SW 1271 (cell line): Measurements from ENCODE around the gene TRPM3.
"Not testable (repeated sequence)": the region's sequence is repeated elsewhere in the genome, so short reads cannot be mapped to it uniquely, and the experiment has no call there.

ENCODE experiments used
- DNase-seq, 2 experiments: peaks; one replicate each; lab custom pipeline; 2025; lab: John Stamatoyannopoulos, UW

The TRPM3 gene

DNA sequence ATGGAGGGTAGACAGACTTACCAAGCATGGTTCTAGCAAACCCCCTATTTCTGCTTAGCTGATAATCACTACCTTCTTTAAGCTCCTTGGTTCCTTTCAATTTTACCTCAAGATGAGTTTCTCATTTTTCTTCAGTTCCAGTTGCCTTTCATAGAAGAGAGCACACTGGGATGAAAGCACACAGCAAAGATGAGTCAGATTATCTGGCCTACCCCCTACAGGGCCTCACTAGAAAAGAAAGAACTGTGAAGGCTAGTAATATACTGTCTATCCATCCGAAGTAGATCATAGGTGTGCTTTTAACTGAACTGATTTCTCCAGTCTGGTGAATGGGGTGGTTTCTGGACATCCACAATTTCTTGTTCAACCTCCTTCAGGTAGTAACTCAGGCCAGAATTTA is 122.5 kb downstream of the TRPM3 start:
- DNase-seq: no peak

DNA sequence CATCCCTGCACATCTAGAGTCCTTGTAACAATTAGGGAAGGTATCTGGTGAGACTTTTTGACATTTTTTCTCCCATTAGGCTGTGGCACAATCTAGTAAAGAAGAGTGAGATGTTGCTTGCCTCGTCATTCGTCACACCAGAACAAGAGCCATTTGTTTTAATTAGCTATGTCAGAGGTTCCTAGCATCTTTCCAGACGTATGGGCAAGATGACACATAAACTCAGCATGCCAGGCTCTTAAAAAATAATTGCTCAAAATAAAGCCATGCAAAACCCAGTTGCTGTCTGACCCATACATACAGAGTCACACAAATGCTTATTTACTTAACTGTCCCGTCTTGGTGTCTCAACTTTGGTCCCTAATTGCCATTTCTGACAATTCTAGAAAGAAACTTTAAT is 125.9 kb downstream of the TRPM3 start:
- no peak for DNase-seq

DNA sequence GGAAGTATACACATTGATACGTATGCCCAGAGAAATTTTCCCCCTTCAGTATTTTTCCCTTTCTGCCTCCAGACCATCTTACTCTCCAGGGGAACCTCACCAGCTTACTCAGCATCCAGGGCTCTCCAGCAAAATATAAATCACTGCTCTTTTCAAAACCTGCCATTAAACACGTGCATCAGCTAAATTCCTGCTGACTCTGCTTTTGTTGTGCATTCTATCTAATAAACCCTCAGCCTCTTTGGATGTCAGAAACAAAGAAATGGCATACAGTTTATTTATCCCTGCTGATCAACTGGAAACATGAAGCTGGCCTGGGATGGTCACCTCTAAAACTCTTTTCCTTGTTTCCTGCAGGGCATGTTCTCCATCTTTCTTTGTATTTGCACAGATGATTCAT is 126.8 kb downstream of the TRPM3 start:
- DNase-seq: no peak

DNA sequence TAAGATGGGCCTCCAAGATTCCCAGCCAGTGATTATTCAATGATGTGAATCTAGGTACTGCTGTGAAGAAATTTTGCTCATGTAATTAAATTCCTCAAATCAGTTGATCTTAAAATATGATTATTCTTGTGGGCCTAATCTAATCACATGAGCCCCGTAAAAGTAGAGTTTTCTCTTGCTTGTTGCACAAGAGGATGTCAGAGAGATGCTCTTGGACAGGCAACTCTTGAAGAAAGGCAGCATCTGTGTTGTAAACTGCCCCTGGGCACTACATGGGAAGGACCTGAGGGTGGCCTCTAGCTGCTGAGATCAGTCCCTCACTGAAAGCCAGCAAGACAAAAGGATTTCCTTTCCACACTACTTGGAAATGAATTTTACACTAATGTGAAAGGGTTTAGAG is 132.9 kb downstream of the TRPM3 start:
- no peak for DNase-seq

DNA sequence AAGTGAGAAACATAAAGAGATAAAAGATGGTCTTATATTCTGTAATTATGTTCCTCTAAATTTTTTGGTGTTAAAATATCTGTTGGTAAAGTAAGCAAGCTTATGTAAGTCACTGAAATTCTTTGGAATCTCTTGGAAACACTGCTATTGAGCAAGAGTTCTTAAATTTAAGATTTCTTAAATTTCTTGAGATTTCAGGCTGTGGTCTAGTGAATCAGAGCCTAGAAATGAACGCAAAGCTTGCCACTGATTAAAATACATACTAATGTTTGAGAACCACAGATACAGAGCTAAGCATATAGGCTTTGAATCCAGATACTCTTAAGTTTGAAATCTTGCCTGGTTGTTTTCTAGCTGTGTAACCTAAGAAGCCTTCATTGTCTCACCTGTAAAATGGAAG is 133.4 kb downstream of the TRPM3 start:
- DNase-seq: no peak

DNA sequence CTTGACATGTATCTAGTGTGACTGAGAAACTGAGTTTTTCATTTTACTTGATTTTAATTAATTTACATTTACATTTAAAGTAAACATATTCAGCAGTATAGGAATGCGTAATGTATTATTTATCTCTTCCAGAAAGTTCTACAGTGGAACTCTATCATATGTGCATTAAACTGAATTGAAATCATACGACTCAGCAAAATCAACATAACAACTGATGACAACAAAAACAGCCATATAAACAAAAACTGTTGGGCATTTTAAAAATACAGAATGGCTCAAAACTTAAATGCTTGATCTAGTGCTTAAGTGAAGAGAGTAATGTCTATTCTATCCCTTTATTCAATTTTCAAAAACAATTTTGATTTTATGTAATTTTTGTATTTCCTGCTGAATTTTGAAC is 134.4 kb downstream of the TRPM3 start:
- DNase-seq: no peak

DNA sequence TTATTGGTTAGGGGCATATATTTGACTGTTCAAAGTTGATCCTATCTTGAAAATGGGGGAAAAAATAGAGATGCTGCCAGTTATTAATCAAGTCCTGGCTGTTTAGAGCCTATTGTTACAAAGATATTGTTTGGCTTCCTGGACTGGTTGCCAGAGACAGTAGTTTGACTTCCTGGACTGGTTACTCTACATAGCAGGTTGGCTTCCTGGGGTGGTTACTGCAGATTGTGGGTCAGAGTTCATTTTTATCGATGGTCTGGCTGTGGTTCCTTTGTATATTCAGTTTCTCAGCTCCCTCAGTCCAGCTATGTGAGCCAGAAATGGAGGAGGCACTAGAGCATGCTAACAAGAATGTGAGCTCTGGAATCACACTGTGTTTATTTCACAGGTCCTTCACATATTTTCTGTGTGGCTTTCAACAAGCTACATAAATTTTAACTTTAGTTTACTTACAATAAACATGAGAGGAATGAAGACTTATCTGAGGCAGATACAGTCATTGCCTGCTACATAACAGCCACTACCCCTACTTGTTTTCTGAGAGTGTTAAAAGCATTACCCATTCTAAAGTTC is 137.6 kb downstream of the TRPM3 start:
- DNase-seq: no peak

DNA sequence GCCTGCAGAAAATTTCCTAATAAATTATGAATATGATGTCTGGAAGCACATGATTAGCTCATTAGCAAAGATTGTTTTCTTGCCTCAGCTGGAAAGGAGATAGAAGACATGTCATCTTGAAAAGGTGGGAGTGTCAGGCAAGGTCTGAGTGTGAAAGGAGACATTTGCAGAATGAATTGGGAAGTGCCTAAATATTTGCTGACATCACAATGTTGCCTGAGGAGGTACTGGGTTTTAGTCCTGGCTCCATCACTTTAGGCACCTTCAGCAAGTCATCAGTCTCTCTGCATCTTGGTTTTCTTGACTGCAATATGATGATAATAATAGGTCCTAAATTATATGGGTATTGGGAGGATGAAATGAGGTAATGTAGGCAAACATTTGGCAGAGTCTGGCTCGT is 140.1 kb downstream of the TRPM3 start:
- no peak for DNase-seq

DNA sequence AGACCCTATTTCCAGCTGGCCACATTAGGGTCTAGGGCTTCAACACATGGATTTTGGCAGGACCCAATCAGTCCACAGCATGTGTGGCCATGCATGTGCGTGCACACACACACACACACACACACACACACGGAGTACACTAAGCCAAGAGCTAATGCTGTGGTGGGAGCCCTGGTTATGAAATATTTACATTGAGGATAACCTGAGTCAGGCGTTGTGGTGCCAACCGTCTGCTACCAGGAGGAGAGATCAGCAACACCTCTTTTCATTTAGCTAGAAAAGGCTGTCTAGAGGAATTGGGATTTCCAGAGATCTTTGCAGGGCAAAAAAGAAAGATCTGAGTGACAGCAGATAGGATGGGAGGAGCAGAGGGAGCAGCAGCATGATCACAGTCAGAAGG is 141.5 kb downstream of the TRPM3 start:
- no peak for DNase-seq

DNA sequence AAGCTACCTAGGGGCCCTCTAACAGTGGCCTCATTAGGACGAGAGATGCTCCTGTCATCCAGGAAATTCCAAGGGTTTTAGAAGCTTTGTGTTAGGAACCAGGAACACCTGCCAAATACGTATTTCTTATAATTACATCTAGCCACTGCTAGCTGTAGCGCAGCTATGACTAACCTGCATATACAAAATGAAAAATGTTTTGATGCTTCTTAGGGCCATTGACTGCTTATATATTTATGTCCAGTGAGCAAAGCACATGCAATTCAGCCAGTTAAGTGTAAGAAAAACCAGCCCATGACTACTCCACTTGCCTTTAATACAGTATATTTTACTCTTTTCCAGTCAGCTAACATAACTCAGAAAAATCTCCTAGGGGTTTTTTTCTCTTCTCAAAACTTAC is 143.3 kb downstream of the TRPM3 start:
- DNase-seq: no peak

DNA sequence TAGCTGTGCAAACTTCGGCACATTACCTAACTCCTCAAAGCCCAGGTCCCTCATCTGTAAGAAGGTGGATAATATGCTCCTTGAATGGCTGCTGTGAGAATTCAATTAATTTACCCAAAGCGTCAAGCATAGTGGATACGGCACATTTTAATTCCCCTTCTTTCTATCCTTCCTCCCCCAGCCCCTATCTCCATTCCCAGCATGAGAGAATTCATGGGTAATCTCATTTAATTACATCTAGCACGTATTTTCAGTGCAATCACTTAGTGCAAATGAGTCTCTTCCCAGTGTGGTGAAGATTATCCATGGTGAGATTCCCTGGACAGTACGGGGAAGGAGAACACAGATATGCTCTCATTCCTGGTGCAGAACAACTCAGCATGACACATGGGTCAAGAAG is 145.6 kb downstream of the TRPM3 start:
- DNase-seq: no peak

DNA sequence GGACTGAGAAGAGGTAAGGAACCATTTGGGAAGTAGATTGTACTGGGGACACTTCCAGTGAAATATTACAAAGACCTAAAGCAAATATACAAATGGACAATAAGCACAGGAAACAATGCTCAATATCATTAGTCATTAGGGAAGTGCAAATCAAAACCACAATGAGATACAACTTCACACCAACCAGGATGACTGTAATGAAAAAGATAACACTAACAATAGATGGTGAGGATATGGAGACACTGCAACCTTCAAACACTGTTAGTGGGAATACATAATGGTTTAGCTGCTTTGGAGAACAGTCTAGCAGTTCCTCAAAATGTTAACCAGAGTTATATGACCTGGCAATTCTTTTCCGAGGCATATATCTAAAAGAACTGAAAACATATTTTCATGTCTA is 149.7 kb downstream of the TRPM3 start:
- no peak for DNase-seq

DNA sequence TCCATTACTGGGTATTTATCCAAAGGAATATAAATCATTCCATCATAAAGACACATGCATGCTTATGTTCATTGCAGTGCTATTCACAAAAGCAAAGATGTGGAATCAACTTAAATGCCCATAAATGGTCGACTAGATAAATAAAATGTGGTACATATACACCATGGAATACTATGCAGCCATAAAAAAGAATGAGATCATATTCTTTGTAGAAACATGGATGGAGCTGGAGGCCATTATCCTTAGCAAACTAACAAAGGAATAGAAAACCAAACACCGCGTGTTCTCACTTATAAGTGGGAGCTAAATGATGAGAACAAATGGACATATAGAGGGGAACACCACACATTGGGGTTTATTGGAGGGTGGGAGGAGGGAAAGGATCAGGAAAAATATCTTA is 155.0 kb downstream of the TRPM3 start:
- DNase-seq: not testable (repeated sequence)

DNA sequence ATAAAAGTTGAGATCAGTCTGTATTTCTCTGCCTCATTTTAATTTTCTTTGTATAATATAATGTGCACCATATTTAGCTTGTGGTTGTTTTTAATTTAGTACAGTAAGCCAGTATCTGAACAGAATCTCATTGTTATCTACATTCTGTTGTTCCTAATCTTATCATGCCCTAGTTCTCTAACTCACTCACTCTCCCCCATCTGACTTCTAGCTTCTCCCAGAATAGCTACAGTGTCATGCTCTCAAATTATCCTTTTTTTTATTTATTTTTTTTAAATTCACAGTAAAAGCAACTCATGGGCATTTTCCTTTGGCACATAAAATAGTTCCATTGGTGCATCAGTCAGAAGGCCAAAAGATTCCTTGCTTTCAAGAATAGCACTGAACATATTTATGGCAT is 156.6 kb downstream of the TRPM3 start:
- no peak for DNase-seq

DNA sequence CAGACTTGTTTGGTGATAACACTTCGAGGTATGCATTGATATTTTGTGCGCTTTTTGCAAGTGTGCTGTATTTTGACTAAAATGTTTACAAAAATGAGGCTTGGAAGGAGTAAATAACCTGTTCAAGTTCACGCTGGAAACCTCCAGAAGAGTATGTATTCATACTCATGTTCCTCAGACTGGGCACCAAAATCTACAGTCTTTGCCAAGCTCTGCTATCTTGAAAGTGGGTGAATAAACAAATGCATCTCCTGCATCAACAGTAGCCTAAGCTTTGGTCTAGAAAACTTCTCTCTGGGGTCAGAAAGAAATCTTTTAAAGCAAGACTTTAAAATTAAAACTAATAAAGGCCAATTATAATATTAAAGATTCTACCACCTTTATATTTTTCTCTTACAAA is 157.9 kb downstream of the TRPM3 start:
- no peak for DNase-seq

DNA sequence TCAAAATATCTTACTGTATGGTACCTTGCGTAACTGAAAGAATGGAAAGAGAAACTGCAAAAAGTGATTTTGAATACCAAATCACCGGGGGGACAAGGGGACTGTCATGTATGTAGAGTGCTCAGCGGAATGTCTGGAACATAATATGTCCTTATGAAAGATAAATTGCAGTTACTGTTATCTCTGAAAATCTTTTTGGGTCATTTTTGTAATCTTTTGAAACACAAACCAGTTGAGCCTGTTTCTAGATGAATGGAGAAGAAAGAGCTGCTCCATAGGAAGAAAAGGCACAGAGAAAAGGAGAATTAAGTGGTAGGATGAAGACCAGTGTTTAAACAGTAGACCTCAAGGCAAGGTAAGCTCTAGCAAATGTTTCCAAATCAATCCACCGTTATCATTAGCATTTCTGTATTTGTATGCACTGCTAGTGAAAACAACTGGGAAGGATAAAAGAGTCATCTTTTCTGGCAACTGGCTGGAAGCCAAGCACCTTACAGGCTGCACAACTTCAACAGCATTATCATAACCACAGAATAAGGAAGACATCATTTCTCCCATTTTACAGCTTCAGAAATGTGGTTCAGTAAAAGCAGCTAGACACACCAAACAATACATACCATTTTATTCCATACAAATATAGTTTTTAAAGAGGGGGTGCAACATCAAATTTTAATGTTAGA is 158.5 kb downstream of the TRPM3 start:
- no peak for DNase-seq

DNA sequence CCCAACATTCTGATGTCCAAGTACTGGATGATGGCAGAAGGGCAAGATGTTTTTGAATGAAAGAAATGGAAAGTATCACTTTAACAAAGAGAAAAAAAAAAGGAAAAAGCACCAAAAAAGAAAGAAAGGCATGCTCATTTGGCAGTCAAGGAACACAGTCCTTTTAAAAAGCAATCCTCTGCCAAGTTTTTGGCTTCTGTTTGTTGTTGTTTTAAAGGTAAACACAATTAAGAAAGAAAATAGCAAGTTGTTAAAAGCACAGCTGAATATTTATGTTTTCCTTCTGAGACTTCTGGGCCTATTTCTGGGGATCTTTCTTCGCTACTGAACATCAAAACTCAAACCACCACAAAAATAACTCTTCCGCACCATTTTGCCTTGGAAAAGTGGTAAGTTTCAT is 162.1 kb downstream of the TRPM3 start:
- no peak for DNase-seq

DNA sequence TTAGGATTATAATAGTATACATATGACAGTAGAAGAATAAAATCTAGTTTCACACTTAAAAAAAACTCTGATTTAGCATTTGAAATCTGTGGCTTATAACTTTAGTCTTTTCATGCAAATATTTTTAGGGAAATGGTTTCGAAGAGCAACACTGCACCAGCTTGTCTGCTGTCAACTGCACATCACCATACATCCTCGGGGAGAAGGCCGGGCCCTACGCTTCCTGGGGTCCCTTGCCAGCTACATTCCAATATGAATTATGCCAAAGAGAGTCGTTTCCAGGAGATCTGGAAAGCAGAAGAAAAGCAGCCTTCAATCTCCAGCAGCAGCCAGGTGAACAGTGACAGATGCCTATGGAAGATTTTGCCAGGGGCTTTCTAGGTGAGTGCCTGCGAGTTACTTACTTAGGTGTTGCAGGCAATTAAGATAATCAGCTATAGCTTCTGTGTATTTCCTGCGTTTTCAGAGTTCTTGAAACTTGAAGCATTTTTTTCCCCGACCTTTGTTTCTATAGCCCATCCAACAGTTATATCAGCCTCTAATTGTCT is 166.8 kb downstream of the TRPM3 start:
- peak in 1 of 2 experiments; percentile 48 for DNase-seq

DNA sequence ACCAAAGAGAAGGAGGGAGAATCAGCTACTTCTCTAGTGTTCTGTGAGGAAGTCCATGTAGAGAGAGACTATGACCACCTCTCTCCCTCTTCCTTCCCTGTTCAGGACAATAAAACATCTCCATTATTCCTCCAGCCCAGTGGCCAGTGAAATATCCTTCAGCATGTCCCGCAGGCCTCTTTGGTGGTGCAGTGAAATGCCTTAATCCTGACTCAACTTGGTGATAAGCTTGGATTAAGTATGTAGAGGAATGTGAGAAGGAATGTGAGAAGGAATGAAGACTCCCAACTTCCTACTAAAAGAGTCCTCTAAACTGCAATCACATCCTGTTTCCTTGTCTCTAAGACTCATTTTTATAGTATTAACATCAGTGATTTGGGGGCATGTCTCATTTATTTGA is 167.3 kb downstream of the TRPM3 start:
- peak; percentile 65 to 92 for DNase-seq

DNA sequence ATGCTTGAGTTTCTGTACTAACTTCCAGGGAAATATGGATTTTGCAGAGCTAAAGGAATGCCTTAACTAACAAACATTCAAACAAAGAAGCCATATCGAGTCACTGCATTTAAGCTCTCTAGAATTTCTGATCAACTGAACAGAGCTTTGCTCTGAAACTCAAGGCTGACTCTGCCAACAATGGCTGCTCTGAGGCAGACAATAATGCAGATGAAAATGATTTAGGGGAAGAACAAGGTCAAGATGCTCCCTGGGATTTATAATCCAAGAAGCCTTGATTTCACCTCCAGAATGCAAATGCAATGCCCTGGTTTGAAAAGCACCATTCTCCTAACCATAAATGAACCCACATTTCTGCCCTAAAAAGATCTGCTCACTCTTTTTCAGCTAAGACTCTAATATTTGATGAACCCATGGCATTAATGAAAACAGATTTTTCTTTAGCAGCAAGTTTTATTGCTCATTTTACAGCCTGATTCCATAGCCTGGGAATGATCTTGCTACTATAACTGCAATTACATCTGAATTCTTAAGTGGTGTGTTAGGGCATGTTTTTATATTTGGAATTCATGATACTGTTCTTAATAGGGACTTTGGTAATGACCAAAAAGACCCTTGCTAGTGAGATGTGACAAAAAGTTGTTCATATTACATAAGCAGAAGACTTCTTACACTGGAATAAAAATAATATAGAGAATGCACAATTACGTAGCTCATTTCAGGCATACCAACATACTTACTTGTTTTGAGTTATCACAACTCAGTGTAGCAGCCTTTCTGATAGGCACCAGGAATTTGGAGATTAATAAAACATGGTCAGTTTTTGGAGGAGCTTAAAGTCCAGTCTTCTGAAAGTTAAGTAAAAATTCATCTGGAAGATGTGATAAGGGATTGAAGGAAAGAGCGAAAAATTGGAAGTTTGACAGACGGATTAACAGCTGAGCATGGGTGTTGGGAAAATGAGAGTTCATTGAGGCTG is 169.4 kb downstream of the TRPM3 start:
- DNase-seq: no peak

DNA sequence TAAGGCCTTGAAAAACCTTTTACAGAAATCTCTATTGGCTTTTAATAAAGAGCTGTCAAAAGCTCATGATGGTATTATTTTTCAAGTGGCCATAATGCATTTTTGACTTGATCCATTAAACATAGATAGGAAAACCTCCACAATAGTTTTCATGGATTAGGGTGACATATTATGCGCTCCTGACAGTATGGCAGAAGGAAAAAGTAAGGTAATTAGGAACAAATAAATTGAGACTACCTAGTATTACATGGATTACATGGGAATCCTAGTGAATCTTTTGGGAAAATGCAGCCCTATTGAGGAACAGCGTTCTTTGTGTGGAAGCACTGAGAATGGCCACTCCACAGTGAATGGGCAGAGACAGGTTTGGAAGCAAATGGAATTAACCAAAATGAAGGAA is 171.2 kb downstream of the TRPM3 start:
- no peak for DNase-seq

DNA sequence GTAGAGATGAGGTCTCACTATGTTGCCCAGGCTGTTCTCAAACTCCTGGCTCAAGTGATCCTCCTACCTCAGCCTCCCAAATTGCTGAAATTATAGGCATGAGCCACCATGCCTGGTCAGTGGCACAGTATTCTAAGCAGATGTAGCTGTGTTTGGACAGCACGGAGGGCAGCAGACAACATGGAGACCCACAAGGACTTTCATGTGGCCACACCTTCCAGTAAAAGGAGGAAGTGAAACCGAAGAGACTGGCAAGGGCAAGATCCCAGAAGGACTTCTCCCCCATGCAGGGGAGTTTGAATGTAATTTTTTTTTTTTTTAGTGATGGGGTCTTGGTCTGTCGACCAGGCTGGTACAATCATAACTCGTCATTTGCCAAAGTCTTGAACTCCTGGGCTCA is 172.2 kb downstream of the TRPM3 start:
- no peak for DNase-seq

DNA sequence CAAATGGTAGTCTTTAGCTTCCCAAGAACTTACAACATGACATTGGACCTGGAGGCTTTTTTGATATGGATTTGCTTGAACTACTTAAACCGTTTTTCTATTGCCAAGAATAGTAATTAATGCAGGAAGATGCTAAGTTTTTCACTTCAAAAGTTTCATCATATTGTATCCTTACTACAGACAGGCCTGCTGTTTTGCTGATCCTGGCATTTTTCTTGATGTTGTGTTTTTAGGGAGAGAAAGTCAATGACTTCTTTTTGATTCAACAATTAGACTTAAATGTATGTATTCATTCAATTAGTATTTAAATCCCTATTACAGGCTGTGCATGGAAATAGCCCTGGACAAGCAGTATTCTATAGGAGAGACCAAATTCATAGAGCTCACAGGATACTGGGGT is 172.7 kb downstream of the TRPM3 start:
- no peak for DNase-seq
